GM21360 (cell line): ENCODE data around the gene XCL2.

Experiments used
- ATAC-seq: cut with Tn5 transposase; IDR thresholded peaks from one replicate; pipeline ENCODE4 v1.9.1; 2021; ENCODE audit warnings: mild to moderate bottlenecking, moderate library complexity; ENCODE audit not compliant: unreplicated experiment

XCL2 gene

GRCh38 chr1:168518201-168518689, 25.6 kb downstream of the XCL2 start:
- ATAC-seq, result no peak

GRCh38 chr1:168514455-168514854, 29.3 kb downstream of the XCL2 start:
- no peak for ATAC-seq

GRCh38 chr1:168513656-168514404, 30.0 kb downstream of the XCL2 start:
- ATAC-seq, result no peak

GRCh38 chr1:168512864-168513595, 30.8 kb downstream of the XCL2 start:
- no peak for ATAC-seq

GRCh38 chr1:168509875-168510791, 33.7 kb downstream of the XCL2 start:
- peak; percentile 66 for ATAC-seq

GRCh38 chr1:168509210-168509609, 34.6 kb downstream of the XCL2 start:
- no peak for ATAC-seq

- ATAC-seq, result no peak
These were observed 36.0 kb downstream of the XCL2 start for GRCh38 chr1:168507828-168508227.

- no peak for ATAC-seq
These were observed 36.6 kb downstream of the XCL2 start for GRCh38 chr1:168507231-168507630.

- ATAC-seq, result no peak
These were observed 37.5 kb downstream of the XCL2 start for GRCh38 chr1:168506204-168506819.

GRCh38 chr1:168505006-168505405, 38.8 kb downstream of the XCL2 start:
- no peak for ATAC-seq

GRCh38 chr1:168504064-168504837, 39.5 kb downstream of the XCL2 start:
- ATAC-seq, result peak; percentile 89

GRCh38 chr1:168499688-168500049, 44.1 kb downstream of the XCL2 start:
- ATAC-seq, result no peak

- ATAC-seq, result no peak
These were observed 44.7 kb downstream of the XCL2 start for GRCh38 chr1:168498956-168499687.

- ATAC-seq, result no peak
These were observed 45.6 kb downstream of the XCL2 start for GRCh38 chr1:168498159-168498631.

GRCh38 chr1:168497376-168497950, 46.3 kb downstream of the XCL2 start:
- no peak for ATAC-seq

GRCh38 chr1:168491527-168492164, 52.2 kb downstream of the XCL2 start:
- no peak for ATAC-seq
